Activated naive CD8-positive, alpha-beta T cell treated with anti-CD3 and anti-CD28 coated beads, Interleukin-2, amount 10 ng/mL, durations not matched to agents 7 days and 5 days (primary cell): ENCODE results near the gene ATG4C. TPM values are rescaled to one million over a fixed set of nuclear protein-coding genes. Genes with fewer than 3 reads are reported as not detected.
A peak's percentile ranks its signal among the peaks of the same experiment; 100 is the strongest.
"Not testable (repeated sequence)": the region's sequence is repeated elsewhere in the genome, so short reads cannot be mapped to it uniquely, and the experiment has no call there.

ENCODE experiments used
- ATAC-seq: fragments of 150-1000 bp; cut with Tn5 transposase; one replicate; pipeline ENCODE4 v1.10.0; 2021; ENCODE audit warnings: low read depth, moderate library complexity
- POLR2A ChIA-PET: fragments of 350-600 bp; sonication (Branson Sonifier 250); formaldehyde crosslinking; loops from one replicate; lab custom pipeline; 2021; ENCODE audit warnings: antibody characterized with exemption; lab: Charles Lee
- DNase-seq: peaks from one replicate; pipeline ENCODE4 v3.0.0; 2021
- H3K27ac Mint-ChIP-seq: one replicate; pipeline ENCODE4 v1.8.0; 2022; ENCODE audit warnings: mild to moderate bottlenecking, mixed read lengths
- H3K27me3 Mint-ChIP-seq: one replicate; pipeline ENCODE4 v1.8.0; 2022; ENCODE audit warnings: mild to moderate bottlenecking, moderate library complexity, mixed read lengths
- H3K36me3 Mint-ChIP-seq: one replicate; pipeline ENCODE4 v1.8.0; 2021; ENCODE audit warnings: mild to moderate bottlenecking, mixed read lengths
- H3K4me1 Mint-ChIP-seq: one replicate; pipeline ENCODE4 v1.8.0; 2021; ENCODE audit warnings: mixed read lengths
- H3K4me3 Mint-ChIP-seq: one replicate; pipeline ENCODE4 v1.8.0; 2022; ENCODE audit warnings: mild to moderate bottlenecking, moderate library complexity, mixed read lengths
- H3K9me3 Mint-ChIP-seq: one replicate; pipeline ENCODE4 v1.8.0; 2021; ENCODE audit warnings: mixed read lengths
- total RNA-seq, 2 experiments: library from RNA; stranded (reverse); gene quantifications; one replicate each; pipeline ENCODE4 v1.2.3, GENCODE V29; 2021

ATG4C gene
- total RNA-seq, 2 experiments from 2014 or later = 12.9 to 17.2 TPM

DNA sequence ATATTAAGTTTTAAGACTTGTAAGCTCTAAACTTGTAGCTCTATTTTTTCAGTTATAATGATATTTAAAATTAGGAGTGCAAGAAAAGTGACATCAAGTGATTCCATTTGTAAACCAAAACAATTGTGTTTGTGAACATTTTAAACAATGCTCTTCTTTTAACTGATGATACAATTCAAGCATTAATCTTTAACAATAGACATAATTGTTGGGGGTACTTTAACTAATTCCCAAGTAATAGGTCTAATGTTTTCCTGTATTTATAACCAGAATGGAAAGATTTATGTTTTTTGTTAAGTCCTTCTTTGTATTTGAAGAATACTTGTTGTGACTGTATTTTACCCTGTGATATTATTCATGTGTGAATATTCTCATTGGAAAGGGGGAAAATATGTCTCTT, 6.8 kb downstream of the ATG4C start:
- Mint-ChIP-seq H3K27me3 (no peaks in the 10 kb centered on the region), H3K27ac (no peak overlapping the region), H3K9me3 (no peaks in the 10 kb centered on the region), H3K36me3 (peaks cover 3% of the 10 kb centered on the region), H3K4me3 (no peak overlapping the region), H3K4me1 (peaks cover 11% of the 10 kb centered on the region)
- DNase-seq (no peak), ATAC-seq (no peak)
- POLR2A ChIA-PET = no interaction called here

DNA sequence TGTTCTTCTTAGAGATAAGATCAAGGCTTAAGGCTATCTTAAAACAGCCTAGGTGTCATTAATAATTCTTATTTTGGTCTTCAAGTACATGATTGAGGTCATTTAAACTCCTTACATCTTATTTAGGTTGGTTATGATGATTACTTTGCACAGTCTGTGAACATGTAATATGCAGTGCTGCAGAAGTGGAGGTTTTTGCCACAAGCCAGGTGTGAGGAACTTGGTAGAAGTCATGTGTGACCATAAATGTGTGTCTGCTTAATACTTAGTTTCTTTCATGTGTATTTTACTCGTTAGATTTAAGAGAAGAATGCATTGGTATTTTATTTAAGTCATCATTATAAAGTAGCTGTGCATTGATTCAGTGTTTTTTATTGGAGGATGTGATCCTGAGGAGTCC, 10.1 kb downstream of the ATG4C start:
- H3K27ac Mint-ChIP-seq = no peak overlapping the region
- H3K36me3 Mint-ChIP-seq = no peaks in the 10 kb centered on the region
- no peaks in the 10 kb centered on the region for H3K4me1 Mint-ChIP-seq
- H3K4me3 Mint-ChIP-seq = no peak overlapping the region
- no peak for DNase-seq
- POLR2A ChIA-PET = no interaction called here
- no peaks in the 10 kb centered on the region for H3K9me3 Mint-ChIP-seq
- no peak for ATAC-seq
- H3K27me3 Mint-ChIP-seq = no peaks in the 10 kb centered on the region

GRCh38 chr1:62796221-62796620, 12.3 kb downstream of the ATG4C start:
- no peak for ATAC-seq
- H3K4me3 Mint-ChIP-seq = no peak overlapping the region
- H3K27me3 Mint-ChIP-seq = no peaks in the 10 kb centered on the region
- H3K4me1 Mint-ChIP-seq = peaks cover 10% of the 10 kb centered on the region
- no peak for DNase-seq
- no peak overlapping the region for H3K27ac Mint-ChIP-seq
- peaks cover 2% of the 10 kb centered on the region for H3K36me3 Mint-ChIP-seq
- POLR2A ChIA-PET = no interaction called here
- no peaks in the 10 kb centered on the region for H3K9me3 Mint-ChIP-seq

GRCh38 chr1:62799688-62800087, 15.8 kb downstream of the ATG4C start:
- POLR2A ChIA-PET = no interaction called here
- no peak for ATAC-seq
- H3K36me3 Mint-ChIP-seq = peaks cover 7% of the 10 kb centered on the region
- H3K4me1 Mint-ChIP-seq = peaks cover 13% of the 10 kb centered on the region
- no peak overlapping the region for H3K27ac Mint-ChIP-seq
- H3K4me3 Mint-ChIP-seq = no peak overlapping the region
- DNase-seq = no peak
- H3K27me3 Mint-ChIP-seq = no peaks in the 10 kb centered on the region
- no peaks in the 10 kb centered on the region for H3K9me3 Mint-ChIP-seq

GRCh38 chr1:62800281-62800680, 16.3 kb downstream of the ATG4C start:
- Mint-ChIP-seq H3K9me3 (no peaks in the 10 kb centered on the region), H3K27ac (peak overlapping the region; percentile 1), H3K4me1 (peaks cover 13% of the 10 kb centered on the region), H3K4me3 (no peak overlapping the region), H3K36me3 (peaks cover 7% of the 10 kb centered on the region), H3K27me3 (no peaks in the 10 kb centered on the region)
- ATAC-seq (no peak), DNase-seq (no peak)
- POLR2A ChIA-PET = no interaction called here

DNA sequence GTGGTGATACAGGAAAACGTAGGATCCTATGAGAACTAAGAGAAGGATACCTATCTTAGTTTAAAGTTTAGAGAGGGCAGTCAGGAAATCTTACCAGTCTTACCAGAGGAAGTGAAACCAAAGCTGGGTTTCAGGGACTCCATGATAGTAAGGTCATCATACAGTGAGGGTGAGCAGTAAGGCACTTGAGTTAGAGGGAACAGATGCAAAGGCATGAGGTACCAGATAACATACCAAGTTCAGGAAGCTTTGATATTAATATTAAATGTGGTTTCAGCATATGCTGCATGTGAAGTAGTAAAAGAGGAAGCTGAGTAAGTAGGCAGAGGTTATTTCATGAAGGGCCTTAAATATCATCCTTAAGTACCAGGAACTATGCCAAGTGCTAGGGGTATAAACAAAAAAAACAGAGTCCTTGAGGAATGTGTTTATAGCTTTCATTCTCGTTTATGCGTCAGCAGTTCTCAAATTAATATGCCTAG, 16.9 kb downstream of the ATG4C start:
- POLR2A ChIA-PET = no interaction called here
- DNase-seq (no peak), ATAC-seq (peak; percentile 77)
- Mint-ChIP-seq H3K27ac (no peak overlapping the region), H3K9me3 (no peaks in the 10 kb centered on the region), H3K27me3 (no peaks in the 10 kb centered on the region), H3K4me3 (peak overlapping the region; percentile 1), H3K4me1 (peaks cover 13% of the 10 kb centered on the region), H3K36me3 (peaks cover 7% of the 10 kb centered on the region)

- no peak for DNase-seq
Measured at GRCh38 chr1:62809788-62810187, 25.9 kb downstream of the ATG4C start.

DNA sequence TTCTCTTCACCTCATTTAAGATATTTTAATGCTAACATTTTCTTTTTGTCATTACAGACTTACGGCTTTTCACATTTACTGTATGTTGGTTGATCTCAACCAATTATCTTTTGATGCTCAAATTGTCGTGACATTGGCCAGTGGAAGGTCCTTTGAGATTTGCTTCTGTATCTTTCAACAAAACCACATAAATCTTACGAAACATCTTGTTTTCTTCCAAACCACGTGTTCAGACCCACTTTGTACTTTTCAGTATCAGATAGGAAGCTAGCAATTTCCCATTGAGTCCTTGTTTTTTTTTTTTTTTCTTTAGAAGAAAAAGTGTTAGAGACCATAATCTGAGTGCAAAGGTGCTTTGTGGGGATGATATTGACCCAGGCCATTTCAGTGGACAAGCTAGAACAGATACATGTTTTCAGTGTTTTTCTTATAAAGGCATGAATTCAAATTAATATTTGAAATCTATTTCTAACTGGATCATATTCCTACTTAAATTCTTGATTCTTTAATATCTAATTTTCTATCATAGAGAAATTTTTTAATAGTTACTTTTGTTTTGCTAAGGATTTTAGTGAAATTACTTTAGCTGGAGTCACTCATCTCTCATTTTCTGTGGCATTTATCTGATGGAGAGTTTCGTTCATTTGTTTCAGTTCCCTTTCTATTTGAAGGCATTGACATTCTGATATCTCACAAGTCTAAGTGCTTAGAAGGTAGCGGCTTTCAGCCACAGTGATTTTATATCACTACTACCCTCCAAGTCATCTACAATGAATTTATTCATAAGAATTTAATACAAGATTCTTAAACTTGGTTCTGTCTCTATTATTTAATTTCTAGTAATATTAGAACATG, 26.7 kb downstream of the ATG4C start:
- DNase-seq = no peak
- no peak overlapping the region for H3K4me3 Mint-ChIP-seq
- H3K4me1 Mint-ChIP-seq = no peaks in the 10 kb centered on the region
- ATAC-seq = no peak
- H3K27ac Mint-ChIP-seq = no peak overlapping the region
- POLR2A ChIA-PET = no interaction called here
- no peaks in the 10 kb centered on the region for H3K27me3 Mint-ChIP-seq
- peaks cover 34% of the 10 kb centered on the region for H3K36me3 Mint-ChIP-seq
- no peaks in the 10 kb centered on the region for H3K9me3 Mint-ChIP-seq

More at GRCh38 chr1:62809788-62810187, 25.9 kb downstream of the ATG4C start:
- peaks cover 32% of the 10 kb centered on the region for H3K36me3 Mint-ChIP-seq
- H3K9me3 Mint-ChIP-seq = no peaks in the 10 kb centered on the region
- no peak for ATAC-seq
- POLR2A ChIA-PET = no interaction called here
- H3K27ac Mint-ChIP-seq = no peak overlapping the region
- H3K4me3 Mint-ChIP-seq = no peak overlapping the region
- no peaks in the 10 kb centered on the region for H3K27me3 Mint-ChIP-seq
- no peaks in the 10 kb centered on the region for H3K4me1 Mint-ChIP-seq

DNA sequence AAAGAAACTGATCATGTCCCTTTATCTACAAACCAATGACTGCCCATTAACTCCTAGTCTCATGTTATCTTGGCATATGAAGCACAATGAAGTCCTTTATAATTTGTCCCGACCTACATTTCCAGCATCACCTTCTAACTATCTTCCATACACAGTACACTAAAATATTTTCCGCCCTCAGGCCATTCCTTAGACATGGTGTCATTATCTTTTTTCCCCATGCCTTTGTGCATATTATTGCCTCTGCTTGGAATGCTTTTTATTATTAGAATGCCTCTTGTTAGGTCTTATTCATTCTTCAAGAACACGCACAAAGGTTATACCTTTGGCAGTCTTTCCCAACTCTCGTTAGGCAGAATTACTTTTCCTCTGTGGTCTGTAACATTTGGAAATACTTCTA, 39.6 kb downstream of the ATG4C start:
- Mint-ChIP-seq H3K27me3 (no peaks in the 10 kb centered on the region), H3K4me1 (peaks cover 2% of the 10 kb centered on the region), H3K36me3 (peaks cover 20% of the 10 kb centered on the region), H3K27ac (no peak overlapping the region), H3K9me3 (peaks cover 10% of the 10 kb centered on the region), H3K4me3 (no peak overlapping the region)
- DNase-seq (no peak), ATAC-seq (no peak)
- POLR2A ChIA-PET = no interaction called here

DNA sequence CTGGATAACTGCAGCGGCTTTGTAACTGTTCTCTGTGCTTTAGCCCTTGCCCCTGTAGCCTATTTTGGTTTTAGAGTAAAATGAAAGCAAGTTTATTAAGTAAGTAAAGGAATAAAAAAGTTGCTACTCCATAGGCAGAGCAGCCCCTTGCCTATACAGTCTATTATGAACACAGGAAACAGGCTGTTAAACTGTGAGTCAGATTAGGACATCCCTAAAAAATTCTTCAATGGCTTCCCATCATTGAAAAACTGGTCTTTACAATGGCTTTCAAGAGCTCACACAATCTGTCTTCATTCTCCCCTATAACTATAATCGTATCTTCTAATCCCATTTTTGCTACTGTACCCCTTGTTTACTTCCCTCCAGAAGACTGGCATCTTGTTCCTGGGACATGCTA, 43.0 kb downstream of the ATG4C start:
- Mint-ChIP-seq H3K36me3 (peaks cover 21% of the 10 kb centered on the region), H3K9me3 (peaks cover 10% of the 10 kb centered on the region), H3K4me3 (no peak overlapping the region), H3K27me3 (no peaks in the 10 kb centered on the region), H3K27ac (no peak overlapping the region), H3K4me1 (peaks cover 2% of the 10 kb centered on the region)
- DNase-seq (no peak), ATAC-seq (no peak)
- POLR2A ChIA-PET = no interaction called here

- H3K4me3 Mint-ChIP-seq, POLR2A ChIA-PET, ATAC-seq, H3K9me3 Mint-ChIP-seq, H3K4me1 Mint-ChIP-seq, DNase-seq, H3K27ac Mint-ChIP-seq, H3K27me3 Mint-ChIP-seq: not testable (repeated sequence)
- peaks cover 21% of the 10 kb centered on the region for H3K36me3 Mint-ChIP-seq
Measured at GRCh38 chr1:62827786-62828185, 43.9 kb downstream of the ATG4C start.

GRCh38 chr1:62832276-62832675, 48.3 kb downstream of the ATG4C start:
- Mint-ChIP-seq H3K27ac (no peak overlapping the region), H3K4me1 (no peaks in the 10 kb centered on the region), H3K36me3 (peaks cover 13% of the 10 kb centered on the region), H3K4me3 (no peak overlapping the region), H3K9me3 (peaks cover 5% of the 10 kb centered on the region), H3K27me3 (no peaks in the 10 kb centered on the region)
- POLR2A ChIA-PET = no interaction called here
- DNase-seq (no peak), ATAC-seq (no peak)

- Mint-ChIP-seq H3K9me3 (no peaks in the 10 kb centered on the region), H3K36me3 (peaks cover 7% of the 10 kb centered on the region), H3K4me1 (no peaks in the 10 kb centered on the region), H3K27me3 (no peaks in the 10 kb centered on the region), H3K27ac (no peak overlapping the region), H3K4me3 (no peak overlapping the region)
- POLR2A ChIA-PET = no interaction called here
- ATAC-seq = no peak
- no peak for DNase-seq
Measured at GRCh38 chr1:62833529-62833928, 49.6 kb downstream of the ATG4C start.

GRCh38 chr1:62834400-62834961, 50.5 kb downstream of the ATG4C start:
- no peak for DNase-seq
- no peak for ATAC-seq
- no peak overlapping the region for H3K4me3 Mint-ChIP-seq
- H3K27ac Mint-ChIP-seq = no peak overlapping the region
- H3K27me3 Mint-ChIP-seq = no peaks in the 10 kb centered on the region
- POLR2A ChIA-PET = no interaction called here
- H3K4me1 Mint-ChIP-seq = no peaks in the 10 kb centered on the region
- H3K36me3 Mint-ChIP-seq = peaks cover 7% of the 10 kb centered on the region
- no peaks in the 10 kb centered on the region for H3K9me3 Mint-ChIP-seq
